Ureter (tissue), 1 donor: Measurements from ENCODE around the gene CCL23. TPM values are rescaled to one million over a fixed set of nuclear protein-coding genes. Genes with fewer than 3 reads are reported as not detected.

Experiments
- DNase-seq: peaks from one replicate; pipeline ENCODE4 v3.0.0-alpha.2; 2020; ENCODE audit warnings: low spot score
- total RNA-seq: library from RNA; stranded (reverse); gene quantifications from one replicate; pipeline ENCODE4 v1.2.4, GENCODE V29; 2023
- donor health status: DM: yes; HTN: yes; CAD: no.

CCL23 gene
- total RNA-seq, 1 donor from 2014 or later = 6.3 TPM

DNA sequence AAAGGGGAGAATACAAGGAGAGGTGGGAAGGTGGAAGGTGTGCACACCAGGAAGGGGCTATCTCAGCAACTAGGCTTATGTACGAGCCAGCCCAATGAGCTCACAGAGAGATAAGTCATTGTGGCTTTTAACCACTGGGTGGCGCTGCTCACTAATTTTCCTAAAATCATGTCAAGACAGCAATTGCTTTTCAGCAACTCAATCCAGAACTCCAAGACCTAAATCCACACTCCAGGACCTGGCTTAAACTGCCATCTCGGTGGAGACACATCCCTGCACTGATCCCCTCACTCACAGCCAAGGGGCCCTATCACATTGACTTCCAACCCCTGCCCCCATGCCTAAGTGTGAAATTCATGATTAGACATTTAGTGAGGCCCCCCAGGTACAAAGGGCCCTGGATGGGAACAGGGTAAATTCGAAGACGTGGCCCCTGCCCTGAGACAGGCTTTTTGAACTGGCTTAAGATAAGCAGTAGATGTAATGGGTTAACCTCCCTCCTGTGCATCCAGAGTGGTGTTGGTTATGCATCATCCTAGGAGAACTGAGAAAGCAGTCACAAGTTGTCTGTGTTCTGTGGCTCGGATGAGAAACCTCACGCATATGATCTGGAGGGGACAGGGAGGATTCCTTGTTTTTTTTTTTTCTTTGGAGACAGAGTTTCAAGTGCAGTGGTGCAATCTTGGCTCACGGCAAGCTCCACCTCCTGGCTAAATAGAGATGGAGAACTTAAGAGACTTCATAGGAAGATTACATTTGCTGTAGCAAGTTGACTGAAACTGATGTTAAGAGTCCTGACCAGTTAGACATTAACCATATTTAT, 48.0 kb downstream of the CCL23 start:
- DNase-seq = peak; percentile 87

DNA sequence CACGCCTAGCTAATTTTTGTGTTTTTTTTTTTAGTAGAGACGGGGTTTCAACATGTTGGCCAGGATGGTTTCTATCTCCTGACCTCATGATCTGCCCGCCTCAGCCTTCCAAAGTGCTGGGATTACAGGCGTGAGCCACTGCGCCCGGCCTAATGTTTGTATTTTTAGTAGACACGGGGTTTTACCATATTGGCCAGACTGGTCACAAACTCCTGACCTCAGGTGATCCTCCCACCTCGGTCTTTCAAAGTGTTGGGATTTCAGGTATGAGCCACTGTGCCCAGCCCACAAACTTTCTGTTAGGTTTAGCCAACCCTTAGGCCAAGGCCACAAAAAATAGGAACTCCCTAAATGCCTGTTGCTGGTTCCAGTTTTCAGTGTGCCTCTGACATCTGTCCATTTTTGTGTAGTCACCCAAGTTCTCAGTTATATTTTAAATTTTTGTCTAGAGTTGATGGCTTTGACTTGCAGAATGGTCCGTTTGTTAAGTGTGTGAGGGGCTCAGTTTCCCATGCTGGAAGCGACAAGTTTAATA, 49.2 kb downstream of the CCL23 start:
- DNase-seq = peak; percentile 10

DNA sequence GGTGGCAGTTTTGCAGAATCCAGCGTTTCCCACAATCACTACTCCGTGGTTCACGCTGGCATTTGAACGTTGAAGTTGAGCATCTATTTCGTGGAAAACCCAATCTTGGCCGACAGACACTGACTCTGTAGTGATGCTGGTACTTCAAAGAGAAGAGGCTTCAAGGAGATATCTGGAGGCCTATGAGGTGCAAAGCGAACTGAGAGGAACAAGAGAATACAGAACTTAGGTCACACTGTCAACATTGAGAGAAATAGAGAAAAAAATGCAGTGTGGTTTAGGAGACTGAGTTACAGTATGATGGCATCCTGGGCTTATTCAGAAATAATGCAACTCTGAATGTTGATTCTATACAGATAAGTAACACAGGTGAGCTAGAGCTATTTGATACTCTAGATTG, 52.5 kb downstream of the CCL23 start:
- DNase-seq = no peak

DNA sequence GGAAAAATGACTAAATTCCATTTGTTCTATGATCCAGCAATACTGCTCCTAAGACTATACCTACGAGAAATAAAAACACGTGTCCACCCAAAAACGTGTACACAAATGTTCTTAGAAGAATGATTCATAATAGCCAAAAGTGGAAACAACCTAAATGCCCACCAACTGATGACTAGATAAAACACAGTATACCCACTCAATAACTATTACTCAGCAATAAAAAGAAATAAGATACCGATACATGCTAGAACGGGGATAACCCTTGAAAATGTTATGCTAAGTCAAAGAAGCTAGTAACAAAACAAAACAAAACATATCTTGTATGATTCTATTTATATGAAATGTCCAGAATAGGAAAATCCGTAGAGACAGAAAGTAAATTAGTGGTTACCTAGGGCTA, 54.1 kb downstream of the CCL23 start:
- no peak for DNase-seq

Other genes starting within 250 kb of the CCL23 start
- gene MMP28, start 222.3 kb downstream of the CCL23 start, total RNA-seq = 23.5 TPM
- gene TAF15, start 208.5 kb downstream of the CCL23 start, total RNA-seq = 269 TPM
- 0.21 TPM for gene HEATR9, start 149.1 kb downstream of the CCL23 start, total RNA-seq
- 12.1 TPM for gene CCL5, start 137.6 kb downstream of the CCL23 start, total RNA-seq
- 1.1 TPM for gene RDM1, start 87.2 kb downstream of the CCL23 start, total RNA-seq
- not detected for gene LYZL6, start 74.3 kb downstream of the CCL23 start, total RNA-seq
- 1.6 TPM for gene CCL16, start 36.5 kb downstream of the CCL23 start, total RNA-seq
- gene CCL14, start 31.2 kb downstream of the CCL23 start, total RNA-seq = 46.9 TPM
- 37.7 TPM for gene CCL15, start 16.4 kb downstream of the CCL23 start, total RNA-seq
- 11.1 TPM for gene CCL18, start 46.3 kb upstream of the CCL23 start, total RNA-seq
- gene CCL3, start 72.2 kb upstream of the CCL23 start, total RNA-seq = 0.78 TPM
- gene CCL4, start 85.9 kb upstream of the CCL23 start, total RNA-seq = 6.1 TPM
- 13.6 TPM for gene TBC1D3B, start 158.7 kb upstream of the CCL23 start, total RNA-seq
- not detected for gene CCL3L1, start 178.8 kb upstream of the CCL23 start, total RNA-seq
- gene CCL4L2, start 193.1 kb upstream of the CCL23 start, total RNA-seq = 0.81 TPM
- 2.1 TPM for gene TBC1D3I, start 246.6 kb upstream of the CCL23 start, total RNA-seq